B cell (primary cell): ENCODE results near the gene PPFIA4.

ENCODE experiments used
- EZH2 ChIP-seq: IDR thresholded peaks from 2 replicates; pipeline ENCODE4 v1.6.1; 2012; ENCODE audit warnings: borderline replicate concordance, low read depth, mild to moderate bottlenecking, moderate library complexity, low read length; ENCODE audit not compliant: insufficient read depth, poor library complexity, severe bottlenecking
- TF ChIP-seq, protein P1 (sequence below): fragments of 200-600 bp; IDR thresholded peaks from one replicate; pipeline ENCODE4 v1.8.0; 2022; ENCODE audit warnings: antibody characterized with exemption, mild to moderate bottlenecking

GRCh38 chr1:203081465-203082230 lies 55.4 kb downstream of the PPFIA4 start:
- TF ChIP-seq, protein P1, sequence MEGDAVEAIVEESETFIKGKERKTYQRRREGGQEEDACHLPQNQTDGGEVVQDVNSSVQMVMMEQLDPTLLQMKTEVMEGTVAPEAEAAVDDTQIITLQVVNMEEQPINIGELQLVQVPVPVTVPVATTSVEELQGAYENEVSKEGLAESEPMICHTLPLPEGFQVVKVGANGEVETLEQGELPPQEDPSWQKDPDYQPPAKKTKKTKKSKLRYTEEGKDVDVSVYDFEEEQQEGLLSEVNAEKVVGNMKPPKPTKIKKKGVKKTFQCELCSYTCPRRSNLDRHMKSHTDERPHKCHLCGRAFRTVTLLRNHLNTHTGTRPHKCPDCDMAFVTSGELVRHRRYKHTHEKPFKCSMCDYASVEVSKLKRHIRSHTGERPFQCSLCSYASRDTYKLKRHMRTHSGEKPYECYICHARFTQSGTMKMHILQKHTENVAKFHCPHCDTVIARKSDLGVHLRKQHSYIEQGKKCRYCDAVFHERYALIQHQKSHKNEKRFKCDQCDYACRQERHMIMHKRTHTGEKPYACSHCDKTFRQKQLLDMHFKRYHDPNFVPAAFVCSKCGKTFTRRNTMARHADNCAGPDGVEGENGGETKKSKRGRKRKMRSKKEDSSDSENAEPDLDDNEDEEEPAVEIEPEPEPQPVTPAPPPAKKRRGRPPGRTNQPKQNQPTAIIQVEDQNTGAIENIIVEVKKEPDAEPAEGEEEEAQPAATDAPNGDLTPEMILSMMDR, result no peak
- no peak for TF ChIP-seq EZH2
